Caco-2 (cell line): ENCODE results near the gene GRIK4. TPM values are rescaled to one million over a fixed set of nuclear protein-coding genes. Genes with fewer than 3 reads are reported as not detected.

Experiments
- BruUV-seq: library from RNA; stranded (reverse); fragments of 400-500 nt; replicated peaks from 2 replicates; lab custom pipeline; 2021; lab: Mats Ljungman, UMichigan
- CTCF ChIA-PET: fragments of 300-600 bp; sonication (Branson Sonifier 250); formaldehyde crosslinking; loops from one replicate; lab custom pipeline; 2022; ENCODE audit warnings: antibody characterized with exemption; lab: Charles Lee
- POLR2A ChIA-PET: fragments of 300-600 bp; sonication (Branson Sonifier 250); formaldehyde crosslinking; loops from one replicate; lab custom pipeline; 2022; ENCODE audit warnings: antibody characterized with exemption; lab: Charles Lee
- DNase-seq, 2 experiments: peaks; one replicate each; pipeline versions ENCODE4 v3.0.0 to v3.0.0-alpha.2; 2020 to 2022
- H3K27me3 ChIP-seq: replicated peaks from 2 replicates; pipeline ENCODE4 v1.6.0; 2011; ENCODE audit warnings: low read length; ENCODE audit not compliant: control insufficient read depth, insufficient read depth
- H3K36me3 ChIP-seq: 2 replicates; pipeline ENCODE4 v1.5.1; 2011; ENCODE audit warnings: low read length; ENCODE audit not compliant: control insufficient read depth, insufficient read depth
- H3K4me1 ChIP-seq: fragments of 250-450 bp; sonication (Bioruptor Pico); 2 replicates; pipeline ENCODE4 v1.5.1; 2020; ENCODE audit warnings: mild to moderate bottlenecking
- H3K4me3 ChIP-seq: 2 replicates; pipeline ENCODE4 v1.5.1; 2011; ENCODE audit warnings: low read depth, mild to moderate bottlenecking, control low read depth, low read length
- H3K9me3 ChIP-seq: fragments of 250-450 bp; sonication (Bioruptor Pico); 2 replicates; pipeline ENCODE4 v1.5.1; 2020; ENCODE audit warnings: mild to moderate bottlenecking, moderate library complexity
- H3K27ac Mint-ChIP-seq: one replicate; pipeline ENCODE4 v1.8.0; 2022; ENCODE audit warnings: mixed read lengths; ENCODE audit not compliant: unreplicated experiment
- H3K27me3 Mint-ChIP-seq: one replicate; pipeline ENCODE4 v1.8.0; 2022; ENCODE audit warnings: mixed read lengths; ENCODE audit not compliant: insufficient read depth, unreplicated experiment
- H3K36me3 Mint-ChIP-seq: one replicate; pipeline ENCODE4 v1.8.0; 2022; ENCODE audit warnings: mild to moderate bottlenecking, mixed read lengths; ENCODE audit not compliant: insufficient read depth, unreplicated experiment
- H3K4me1 Mint-ChIP-seq: one replicate; pipeline ENCODE4 v1.8.0; 2022; ENCODE audit warnings: low read depth, mixed read lengths; ENCODE audit not compliant: unreplicated experiment
- H3K4me3 Mint-ChIP-seq: one replicate; pipeline ENCODE4 v1.8.0; 2022; ENCODE audit warnings: mild to moderate bottlenecking, moderate library complexity, mixed read lengths; ENCODE audit not compliant: unreplicated experiment
- H3K9me3 Mint-ChIP-seq: one replicate; pipeline ENCODE4 v1.8.0; 2022; ENCODE audit warnings: mixed read lengths; ENCODE audit not compliant: unreplicated experiment
- CTCF ChIP-seq, 2 experiments: fragments of 200-600 bp in 1 of 2; IDR thresholded peaks; 1 replicate in 1 of 2; 2 replicates in 1 of 2; pipeline versions ENCODE4 v1.5.1 to v1.8.0; 2011 to 2022; ENCODE audit warnings: antibody characterized with exemption in 1 of 2, control low read depth in 1 of 2, inconsistent platforms in 1 of 2, low read depth in 1 of 2, low read length in 1 of 2, mild to moderate bottlenecking in 1 of 2, moderate library complexity in 1 of 2; ENCODE audit not compliant: insufficient read depth in 1 of 2, severe bottlenecking in 1 of 2, unreplicated experiment in 1 of 2
- intact Hi-C: fragments of 100-400 bp; cut with micrococcal nuclease; formaldehyde crosslinking; loops from one replicate; pipeline ENCODE4 v1.10.0; 2022; ENCODE audit not compliant: unreplicated experiment
- total RNA-seq: library from RNA; stranded (reverse); gene quantifications from 2 replicates; pipeline ENCODE4 v1.2.3, GENCODE V29; 2022

Gene GRIK4
- total RNA-seq, 1 experiment from 2014 or later = 2.0 TPM

DNA sequence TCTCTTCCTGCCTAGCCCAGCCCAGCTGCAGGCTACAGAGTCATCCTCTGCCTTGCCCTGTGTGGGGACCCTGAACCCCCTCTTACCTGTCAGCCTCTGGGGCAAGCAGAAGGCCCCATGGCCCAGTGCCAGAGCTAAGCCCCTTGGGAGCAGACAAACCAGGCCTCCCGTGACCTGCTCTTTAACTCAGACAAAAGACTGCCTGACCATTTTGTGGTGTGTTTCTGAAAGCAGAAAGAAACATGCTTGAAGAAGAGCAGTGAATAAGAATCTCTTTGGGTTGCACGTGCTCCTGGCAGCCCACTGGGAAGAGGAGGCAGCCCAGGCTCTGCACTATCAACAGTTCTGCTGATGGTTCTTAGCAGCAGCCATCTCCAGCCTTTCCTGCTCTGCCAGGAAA is 118.6 kb downstream of the GRIK4 start:
- Histone ChIP-seq H3K9me3 (no peaks in the 10 kb centered on the region), H3K36me3 (no peaks in the 10 kb centered on the region), H3K27me3 (no peaks in the 10 kb centered on the region), H3K4me3 (no peak overlapping the region), H3K4me1 (peaks cover 9% of the 10 kb centered on the region; the same call in 1 of the 2 replicates)
- no peak overlapping the region for H3K4me3 Mint-ChIP-seq
- no peak for DNase-seq
- H3K27me3 Mint-ChIP-seq = peaks cover 1% of the 10 kb centered on the region
- POLR2A ChIA-PET = no interaction called here
- BruUV-seq = no TSS peak
- no peak overlapping the region for H3K27ac Mint-ChIP-seq
- no peaks in the 10 kb centered on the region for H3K36me3 Mint-ChIP-seq
- CTCF ChIA-PET = no interaction called here
- intact Hi-C loops = loop anchor here (5.0 kb wide), 1 partner anchor 57 kb away; no protein-coding TSS in a partner anchor
- no peaks in the 10 kb centered on the region for H3K4me1 Mint-ChIP-seq
- TF ChIP-seq CTCF (IDR thresholded peaks at IDR 0.05; ENCODE audit: insufficient read depth in 1 of 2, low read depth in 1 of 2, low read length in 1 of 2, severe bottlenecking in 1 of 2, unreplicated experiment in 1 of 2) = no peak
- H3K9me3 Mint-ChIP-seq = no peaks in the 10 kb centered on the region

GRCh38 chr11:120632579-120632978 is 121.0 kb downstream of the GRIK4 start:
- peak in 1 of 2 experiments; percentile 30 for DNase-seq
- ChIA-PET CTCF (interaction anchor here (0.6 to 2.9 kb wide), 2 partner anchors 13 to 52 kb away, joined by 3 to 15 read pairs; no protein-coding TSS in a partner anchor), POLR2A (no interaction called here)
- Histone ChIP-seq H3K36me3 (no peaks in the 10 kb centered on the region), H3K4me3 (no peak overlapping the region), H3K27me3 (no peaks in the 10 kb centered on the region), H3K9me3 (no peaks in the 10 kb centered on the region), H3K4me1 (peaks cover 9% of the 10 kb centered on the region; the same call in 1 of the 2 replicates)
- no peaks in the 10 kb centered on the region for H3K9me3 Mint-ChIP-seq
- H3K4me3 Mint-ChIP-seq = no peak overlapping the region
- H3K4me1 Mint-ChIP-seq = no peaks in the 10 kb centered on the region
- peak; percentile 24 to 59 for TF ChIP-seq CTCF (IDR thresholded peaks at IDR 0.05; ENCODE audit: insufficient read depth in 1 of 2, low read depth in 1 of 2, low read length in 1 of 2, severe bottlenecking in 1 of 2, unreplicated experiment in 1 of 2)
- no peaks in the 10 kb centered on the region for H3K36me3 Mint-ChIP-seq
- intact Hi-C loops = loop anchor here (5.0 kb wide), 1 partner anchor 55 kb away; no protein-coding TSS in a partner anchor
- no peaks in the 10 kb centered on the region for H3K27me3 Mint-ChIP-seq
- no peak overlapping the region for H3K27ac Mint-ChIP-seq
- BruUV-seq = no TSS peak

GRCh38 chr11:120633616-120634393 is 122.3 kb downstream of the GRIK4 start:
- Mint-ChIP-seq H3K9me3 (no peaks in the 10 kb centered on the region), H3K27ac (no peak overlapping the region), H3K36me3 (no peaks in the 10 kb centered on the region), H3K4me1 (no peaks in the 10 kb centered on the region), H3K4me3 (no peak overlapping the region), H3K27me3 (no peaks in the 10 kb centered on the region)
- peaks cover 9% of the 10 kb centered on the region; the same call in 1 of the 2 replicates for H3K4me1 ChIP-seq
- no peak for DNase-seq
- H3K27me3 ChIP-seq = no peaks in the 10 kb centered on the region
- H3K36me3 ChIP-seq = no peaks in the 10 kb centered on the region
- BruUV-seq = no TSS peak
- intact Hi-C loops = loop anchor here (5.0 kb wide), 1 partner anchor 53 kb away; no protein-coding TSS in a partner anchor
- H3K4me3 ChIP-seq = no peak overlapping the region
- POLR2A ChIA-PET = no interaction called here
- H3K9me3 ChIP-seq = no peaks in the 10 kb centered on the region
- no peak for TF ChIP-seq CTCF (IDR thresholded peaks at IDR 0.05; ENCODE audit: insufficient read depth in 1 of 2, low read depth in 1 of 2, low read length in 1 of 2, severe bottlenecking in 1 of 2, unreplicated experiment in 1 of 2)
- CTCF ChIA-PET = interaction anchor here (2.9 kb wide), 1 partner anchor 51 kb away, joined by 15 read pairs; no protein-coding TSS in a partner anchor
